GM13977 (cell line): ENCODE data around the gene PDZD7.

Experiments used
- DNase-seq: peaks from one replicate; pipeline ENCODE4 v3.0.0; 2012; ENCODE audit warnings: low spot score
- CTCF ChIP-seq: IDR thresholded peaks from 2 replicates; pipeline ENCODE4 v1.5.1; 2012; ENCODE audit warnings: mild to moderate bottlenecking, control low read depth; ENCODE audit not compliant: insufficient read depth; ENCODE audit errors: extremely low read depth, missing control alignments
- in situ Hi-C: fragments of 300-500 bp; cut with MboI; formaldehyde crosslinking; loops from one replicate; pipeline ENCODE4 v1.12.0; 2022; ENCODE audit warnings: low sequenced_read_pairs, low pct_unique_long_range_greater_than_20kb, mixed read lengths, inconsistent platforms; ENCODE audit not compliant: unreplicated experiment

PDZD7 gene

GRCh38 chr10:101021692-101022251 lies 9.2 kb downstream of the PDZD7 start:
- in situ Hi-C loops: no loop called here
- no peak for TF ChIP-seq CTCF
- no peak for DNase-seq

GRCh38 chr10:101021239-101021638 lies 9.7 kb downstream of the PDZD7 start:
- TF ChIP-seq CTCF: no peak
- no peak for DNase-seq
- in situ Hi-C loops: no loop called here

- in situ Hi-C loops: no loop called here
- no peak for DNase-seq
- TF ChIP-seq CTCF: no peak
These were observed 10.4 kb downstream of the PDZD7 start for GRCh38 chr10:101020427-101021075.

- no peak for DNase-seq
- TF ChIP-seq CTCF: no peak
- in situ Hi-C loops: no loop called here
These were observed 11.6 kb downstream of the PDZD7 start for GRCh38 chr10:101019440-101019703.

- in situ Hi-C loops: no loop called here
- DNase-seq: peak; percentile 85
These were observed 12.1 kb downstream of the PDZD7 start for GRCh38 chr10:101018600-101019439.

GRCh38 chr10:101018118-101018599 lies 12.8 kb downstream of the PDZD7 start:
- in situ Hi-C loops: no loop called here
- TF ChIP-seq CTCF: no peak
- DNase-seq: no peak

More at GRCh38 chr10:101018600-101019439, 12.1 kb downstream of the PDZD7 start:
- peak; percentile 89 for TF ChIP-seq CTCF
